ENCODE data around the gene CADM4. TPM values are rescaled to one million over a fixed set of nuclear protein-coding genes. Genes with fewer than 3 reads are reported as not detected.
"Not testable (repeated sequence)": the region's sequence is repeated elsewhere in the genome, so short reads cannot be mapped to it uniquely, and the experiment has no call there.

Gene CADM4
- polyA plus RNA-seq, 1 of the 3 experiments (the other 2 are of a cell fraction), result 28.9 TPM

DNA sequence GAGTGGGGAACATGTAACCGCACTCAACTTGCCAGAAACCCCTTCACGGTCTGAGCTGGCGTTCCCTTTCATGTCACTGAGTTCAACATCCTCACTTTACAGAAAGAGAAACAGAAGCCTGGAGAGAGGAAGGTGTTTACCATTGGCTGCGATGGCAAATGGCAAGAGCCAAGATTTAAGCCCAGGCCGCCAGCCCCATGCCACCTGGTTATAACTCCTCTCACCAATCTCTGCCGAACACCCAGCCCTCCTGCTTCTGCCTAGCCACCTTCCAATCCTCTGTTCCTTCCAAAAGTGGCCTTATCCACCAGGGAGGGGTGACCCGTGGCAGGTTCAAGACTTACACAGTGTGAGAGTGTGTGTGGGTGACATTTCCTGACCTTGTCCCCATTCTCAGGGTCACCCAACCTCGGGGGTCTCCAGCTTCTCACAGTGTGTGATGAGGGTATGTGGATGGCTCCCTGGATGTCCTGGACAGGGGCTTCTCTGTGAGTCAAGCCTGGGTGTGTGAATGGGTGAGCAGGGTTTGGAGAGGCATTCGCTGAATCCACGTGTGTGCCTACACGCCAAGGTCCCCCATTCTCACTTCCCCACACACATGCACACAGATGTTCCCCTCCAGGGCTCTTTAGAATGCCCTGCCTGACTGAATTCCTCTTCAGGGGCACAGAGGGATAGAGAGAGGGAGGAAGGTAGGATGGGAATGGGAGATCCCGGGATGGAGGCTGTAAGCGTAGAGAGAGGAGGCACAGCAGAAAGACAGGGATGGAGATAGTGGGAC is 1.2 kb downstream of the CADM4 start:
- POLR2A ChIA-PET, result no interaction called here
- Histone ChIP-seq H3K36me3 (replicated peaks in 1 of 2; ENCODE audit: control insufficient read depth in 1 of 2, insufficient read depth in 2 of 2, low read length in 1 of 2) (no peaks in the 10 kb centered on the region), H3K4me1 (ENCODE audit: control insufficient read depth in 1 of 2, insufficient read depth in 2 of 2, low read depth in 1 of 2, low read length in 1 of 2) (peaks cover 0 to 14% of the 10 kb centered on the region in 2 experiments; a peak in 1 of 4 replicates), H3K9me2 (no peaks in the 10 kb centered on the region), H3K9ac (no peak overlapping the region), H3K4me2 (peak overlapping the region; percentile 24; the same call in 1 of the 2 replicates), H2AFZ (ENCODE audit: low read depth) (no peak overlapping the region), H3K79me2 (ENCODE audit: insufficient read depth) (no peaks in the 10 kb centered on the region), H3K9me3 (no peaks in the 10 kb centered on the region), H3K27ac (ENCODE audit: low read depth in 2 of 2, low read length in 1 of 2) (no peak overlapping the region), H3K4me3 (ENCODE audit: low read depth in 2 of 2, low read length in 1 of 2) (peak overlapping the region in 1 of 2 experiments; percentile 50; a peak in 1 of 4 replicates), H3K27me3 (ENCODE audit: insufficient read depth) (no peaks in the 10 kb centered on the region; the same call in 1 of the 2 replicates), H3F3A (replicated peaks; ENCODE audit: insufficient read depth) (peaks cover 7% of the 10 kb centered on the region), H4K20me1 (ENCODE audit: insufficient read depth) (no peaks in the 10 kb centered on the region)
- no peak for DNase-seq
- CTCF ChIA-PET, result interaction anchor here (1.1 kb wide), 1 partner anchor 14 kb away, joined by 4 read pairs; no protein-coding TSS in a partner anchor
- no peak for TF ChIP-seq JUND (IDR thresholded peaks at IDR 0.05)
- TF ChIP-seq GABPA (IDR thresholded peaks at IDR 0.05; ENCODE audit: low read depth), result no peak
- TF ChIP-seq, protein P1, sequence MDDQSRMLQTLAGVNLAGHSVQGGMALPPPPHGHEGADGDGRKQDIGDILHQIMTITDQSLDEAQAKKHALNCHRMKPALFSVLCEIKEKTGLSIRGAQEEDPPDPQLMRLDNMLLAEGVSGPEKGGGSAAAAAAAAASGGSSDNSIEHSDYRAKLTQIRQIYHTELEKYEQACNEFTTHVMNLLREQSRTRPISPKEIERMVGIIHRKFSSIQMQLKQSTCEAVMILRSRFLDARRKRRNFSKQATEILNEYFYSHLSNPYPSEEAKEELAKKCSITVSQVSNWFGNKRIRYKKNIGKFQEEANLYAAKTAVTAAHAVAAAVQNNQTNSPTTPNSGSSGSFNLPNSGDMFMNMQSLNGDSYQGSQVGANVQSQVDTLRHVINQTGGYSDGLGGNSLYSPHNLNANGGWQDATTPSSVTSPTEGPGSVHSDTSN (IDR thresholded peaks at IDR 0.05), result no peak
- TF ChIP-seq TEAD4 (IDR thresholded peaks at IDR 0.05; ENCODE audit: borderline replicate concordance, insufficient read depth), result no peak
- TF ChIP-seq, protein P2, sequence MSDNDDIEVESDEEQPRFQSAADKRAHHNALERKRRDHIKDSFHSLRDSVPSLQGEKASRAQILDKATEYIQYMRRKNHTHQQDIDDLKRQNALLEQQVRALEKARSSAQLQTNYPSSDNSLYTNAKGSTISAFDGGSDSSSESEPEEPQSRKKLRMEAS (IDR thresholded peaks at IDR 0.05; ENCODE audit: low read depth), result no peak
- TF ChIP-seq, protein P3, sequence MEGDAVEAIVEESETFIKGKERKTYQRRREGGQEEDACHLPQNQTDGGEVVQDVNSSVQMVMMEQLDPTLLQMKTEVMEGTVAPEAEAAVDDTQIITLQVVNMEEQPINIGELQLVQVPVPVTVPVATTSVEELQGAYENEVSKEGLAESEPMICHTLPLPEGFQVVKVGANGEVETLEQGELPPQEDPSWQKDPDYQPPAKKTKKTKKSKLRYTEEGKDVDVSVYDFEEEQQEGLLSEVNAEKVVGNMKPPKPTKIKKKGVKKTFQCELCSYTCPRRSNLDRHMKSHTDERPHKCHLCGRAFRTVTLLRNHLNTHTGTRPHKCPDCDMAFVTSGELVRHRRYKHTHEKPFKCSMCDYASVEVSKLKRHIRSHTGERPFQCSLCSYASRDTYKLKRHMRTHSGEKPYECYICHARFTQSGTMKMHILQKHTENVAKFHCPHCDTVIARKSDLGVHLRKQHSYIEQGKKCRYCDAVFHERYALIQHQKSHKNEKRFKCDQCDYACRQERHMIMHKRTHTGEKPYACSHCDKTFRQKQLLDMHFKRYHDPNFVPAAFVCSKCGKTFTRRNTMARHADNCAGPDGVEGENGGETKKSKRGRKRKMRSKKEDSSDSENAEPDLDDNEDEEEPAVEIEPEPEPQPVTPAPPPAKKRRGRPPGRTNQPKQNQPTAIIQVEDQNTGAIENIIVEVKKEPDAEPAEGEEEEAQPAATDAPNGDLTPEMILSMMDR (IDR thresholded peaks at IDR 0.05), result no peak
- TF ChIP-seq FOXM1 (IDR thresholded peaks at IDR 0.05; ENCODE audit: low read depth), result no peak
- no peak for TF ChIP-seq GATA2 (CRISPR knock-in tag; IDR thresholded peaks at IDR 0.05)
- TF ChIP-seq MEF2A (IDR thresholded peaks at IDR 0.05; ENCODE audit: borderline replicate concordance, low read depth), result no peak
- TF ChIP-seq TCF12 (IDR thresholded peaks at IDR 0.05), result no peak
- 83% methylated on average over 12 of the region's 13 CpGs for WGBS (ENCODE audit: low lambda C conversion rate)

DNA sequence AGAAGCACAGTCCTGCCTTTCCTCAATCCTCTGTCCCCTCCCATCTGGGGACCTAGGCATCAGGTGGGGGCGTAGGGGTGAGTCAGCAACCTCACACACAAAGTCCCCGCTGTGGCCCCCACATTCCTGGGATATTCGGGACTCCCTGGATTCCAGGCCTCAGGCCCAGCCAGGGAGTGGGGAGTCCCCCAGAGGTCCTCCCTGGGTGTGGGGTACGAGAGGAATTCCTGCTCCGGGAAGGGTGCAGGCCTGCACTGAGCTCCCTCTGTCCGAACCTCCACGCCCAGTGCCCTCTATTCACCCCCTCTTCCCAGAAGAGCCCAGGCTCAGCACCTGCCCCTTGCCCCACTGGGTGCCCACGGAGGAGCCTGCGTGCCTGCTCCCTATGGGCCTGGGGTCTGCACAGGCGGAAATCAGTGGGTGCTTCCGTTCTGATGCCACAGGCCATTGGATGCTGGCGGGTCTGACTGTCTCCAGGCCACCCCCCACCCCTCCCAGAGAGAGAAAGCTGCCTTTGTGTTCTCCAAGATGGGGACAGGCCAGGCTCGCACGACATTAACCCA is 3.4 kb downstream of the CADM4 start:
- no peaks in the 10 kb centered on the region for H3K9me3 ChIP-seq
- H3K79me2 ChIP-seq (ENCODE audit: insufficient read depth), result no peaks in the 10 kb centered on the region
- DNase-seq, result no peak
- POLR2A ChIA-PET, result no interaction called here
- no peak overlapping the region for H3K27ac ChIP-seq (ENCODE audit: low read depth in 2 of 2, low read length in 1 of 2)
- WGBS (ENCODE audit: low lambda C conversion rate), result 78% methylated on average over 8 of the region's 14 CpGs
- H3F3A ChIP-seq (replicated peaks; ENCODE audit: insufficient read depth), result peaks cover 4% of the 10 kb centered on the region
- no peak overlapping the region for H3K9ac ChIP-seq
- H2AFZ ChIP-seq (ENCODE audit: low read depth), result no peak overlapping the region
- no peak for TF ChIP-seq RAD21 (IDR thresholded peaks at IDR 0.05; ENCODE audit: low read length)
- TF ChIP-seq CHD2 (IDR thresholded peaks at IDR 0.05; ENCODE audit: low read length, partially characterized antibody), result no peak
- no peak for TF ChIP-seq RFX5 (IDR thresholded peaks at IDR 0.05; ENCODE audit: low read length)
- TF ChIP-seq FOXJ3 (CRISPR knock-in tag; IDR thresholded peaks at IDR 0.05), result no peak
- H3K4me3 ChIP-seq (ENCODE audit: low read depth in 2 of 2, low read length in 1 of 2), result no peak overlapping the region
- no peak overlapping the region for H3K4me2 ChIP-seq
- H4K20me1 ChIP-seq (ENCODE audit: insufficient read depth), result no peaks in the 10 kb centered on the region
- CTCF ChIA-PET, result no interaction called here
- H3K36me3 ChIP-seq (replicated peaks in 1 of 2; ENCODE audit: control insufficient read depth in 1 of 2, insufficient read depth in 2 of 2, low read length in 1 of 2), result no peaks in the 10 kb centered on the region
- H3K4me1 ChIP-seq (ENCODE audit: control insufficient read depth in 1 of 2, insufficient read depth in 2 of 2, low read depth in 1 of 2, low read length in 1 of 2), result peaks cover 0 to 14% of the 10 kb centered on the region in 2 experiments; a peak in 1 of 4 replicates
- H3K27me3 ChIP-seq (ENCODE audit: insufficient read depth), result no peaks in the 10 kb centered on the region; the same call in 1 of the 2 replicates
- H3K9me2 ChIP-seq, result no peaks in the 10 kb centered on the region

DNA sequence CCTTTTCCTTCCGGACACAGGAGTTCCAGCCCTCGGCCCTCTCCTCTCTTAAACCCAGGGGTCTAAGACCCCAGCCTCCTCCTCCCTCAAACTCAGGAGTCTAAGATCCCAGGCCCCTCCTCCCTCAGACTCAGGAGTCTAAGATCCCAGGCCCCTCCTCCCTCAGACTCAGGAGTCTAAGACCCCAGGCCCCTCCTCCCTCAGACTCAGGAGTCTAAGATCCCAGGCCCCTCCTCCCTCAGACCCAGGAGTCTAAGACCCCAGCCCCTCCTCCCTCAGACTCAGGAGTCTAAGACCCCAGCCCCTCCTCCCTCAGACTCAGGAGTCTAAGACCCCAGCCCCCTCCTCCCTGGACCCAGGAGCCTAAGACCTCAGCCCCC is 4.1 kb downstream of the CADM4 start:
- H3K9me3 ChIP-seq; DNase-seq; H3K9me2 ChIP-seq; H3K36me3 ChIP-seq (replicated peaks in 1 of 2; ENCODE audit: control insufficient read depth in 1 of 2, insufficient read depth in 2 of 2, low read length in 1 of 2); H3K27ac ChIP-seq (ENCODE audit: low read depth in 2 of 2, low read length in 1 of 2); H3K4me2 ChIP-seq; POLR2A ChIA-PET; H3K79me2 ChIP-seq (ENCODE audit: insufficient read depth); H3K4me3 ChIP-seq (ENCODE audit: low read depth in 2 of 2, low read length in 1 of 2); H4K20me1 ChIP-seq (ENCODE audit: insufficient read depth); H3F3A ChIP-seq (replicated peaks; ENCODE audit: insufficient read depth); H2AFZ ChIP-seq (ENCODE audit: low read depth); H3K9ac ChIP-seq; H3K27me3 ChIP-seq (ENCODE audit: insufficient read depth): not testable (repeated sequence)
- WGBS (ENCODE audit: low lambda C conversion rate), result 92% methylated on average over 2 of the region's 2 CpGs
- H3K4me1 ChIP-seq (ENCODE audit: control insufficient read depth in 1 of 2, insufficient read depth in 2 of 2, low read depth in 1 of 2, low read length in 1 of 2), result peaks cover 0 to 13% of the 10 kb centered on the region in 2 experiments; a peak in 1 of 4 replicates
- CTCF ChIA-PET, result interaction anchor here (1.3 kb wide), 1 partner anchor 16 kb away, joined by 3 read pairs; no protein-coding TSS in a partner anchor
